ENCODE data around the gene ADPGK. TPM values are rescaled to one million over a fixed set of nuclear protein-coding genes. Genes with fewer than 3 reads are reported as not detected.
A peak's percentile ranks its signal among the peaks of the same experiment; 100 is the strongest.

Gene ADPGK
- total RNA-seq, 1 donor from 2014 or later = 33.0 TPM

- Mint-ChIP-seq H3K27ac (ENCODE audit: unreplicated experiment) (peak overlapping the region; percentile 57), H3K36me3 (ENCODE audit: low read depth) (no peaks in the 10 kb centered on the region), H3K9me3 (ENCODE audit: low read depth) (no peaks in the 10 kb centered on the region), H3K27me3 (ENCODE audit: low read depth) (no peaks in the 10 kb centered on the region), H3K4me1 (ENCODE audit: low read depth) (peaks cover 41% of the 10 kb centered on the region), H3K4me3 (ENCODE audit: unreplicated experiment) (no peak overlapping the region)
- no peak for TF ChIP-seq CTCF (IDR thresholded peaks at IDR 0.05)
- no peak for DNase-seq (ENCODE audit: low spot score)
Measured at GRCh38 chr15:72787526-72787925, 4.0 kb upstream of the ADPGK start.

GRCh38 chr15:72786676-72787345, 3.3 kb upstream of the ADPGK start:
- no peaks in the 10 kb centered on the region for H3K36me3 Mint-ChIP-seq (ENCODE audit: low read depth)
- peaks cover 46% of the 10 kb centered on the region for H3K4me1 Mint-ChIP-seq (ENCODE audit: low read depth)
- no peak for TF ChIP-seq CTCF (IDR thresholded peaks at IDR 0.05)

GRCh38 chr15:72786242-72786641, 2.7 kb upstream of the ADPGK start:
- no peaks in the 10 kb centered on the region for H3K9me3 Mint-ChIP-seq (ENCODE audit: low read depth)
- no peak for DNase-seq (ENCODE audit: low spot score)
- H3K27me3 Mint-ChIP-seq (ENCODE audit: low read depth) = no peaks in the 10 kb centered on the region
- peak overlapping the region; percentile 64 for H3K27ac Mint-ChIP-seq (ENCODE audit: unreplicated experiment)
- no peak for TF ChIP-seq CTCF (IDR thresholded peaks at IDR 0.05)
- no peaks in the 10 kb centered on the region for H3K36me3 Mint-ChIP-seq (ENCODE audit: low read depth)
- peaks cover 51% of the 10 kb centered on the region for H3K4me1 Mint-ChIP-seq (ENCODE audit: low read depth)
- no peak overlapping the region for H3K4me3 Mint-ChIP-seq (ENCODE audit: unreplicated experiment)

More at GRCh38 chr15:72786676-72787345, 3.3 kb upstream of the ADPGK start:
- peak overlapping the region; percentile 64 for H3K27ac Mint-ChIP-seq (ENCODE audit: unreplicated experiment)
- H3K27me3 Mint-ChIP-seq (ENCODE audit: low read depth) = no peaks in the 10 kb centered on the region
- no peak overlapping the region for H3K4me3 Mint-ChIP-seq (ENCODE audit: unreplicated experiment)
- DNase-seq (ENCODE audit: low spot score) = no peak
- no peaks in the 10 kb centered on the region for H3K9me3 Mint-ChIP-seq (ENCODE audit: low read depth)

- peaks cover 55% of the 10 kb centered on the region for H3K4me1 Mint-ChIP-seq (ENCODE audit: low read depth)
- H3K27ac Mint-ChIP-seq (ENCODE audit: unreplicated experiment) = no peak overlapping the region
- H3K9me3 Mint-ChIP-seq (ENCODE audit: low read depth) = no peaks in the 10 kb centered on the region
Measured at GRCh38 chr15:72785841-72786240, 2.3 kb upstream of the ADPGK start.

GRCh38 chr15:72785432-72785831, 1.9 kb upstream of the ADPGK start:
- Mint-ChIP-seq H3K27me3 (ENCODE audit: low read depth) (no peaks in the 10 kb centered on the region), H3K9me3 (ENCODE audit: low read depth) (no peaks in the 10 kb centered on the region), H3K27ac (ENCODE audit: unreplicated experiment) (peak overlapping the region; percentile 95), H3K4me1 (ENCODE audit: low read depth) (peaks cover 57% of the 10 kb centered on the region), H3K4me3 (ENCODE audit: unreplicated experiment) (no peak overlapping the region), H3K36me3 (ENCODE audit: low read depth) (peaks cover 2% of the 10 kb centered on the region)
- no peak for DNase-seq (ENCODE audit: low spot score)
- no peak for TF ChIP-seq CTCF (IDR thresholded peaks at IDR 0.05)

More at GRCh38 chr15:72785841-72786240, 2.3 kb upstream of the ADPGK start:
- H3K36me3 Mint-ChIP-seq (ENCODE audit: low read depth) = peaks cover 2% of the 10 kb centered on the region
- no peaks in the 10 kb centered on the region for H3K27me3 Mint-ChIP-seq (ENCODE audit: low read depth)
- no peak for DNase-seq (ENCODE audit: low spot score)
- no peak overlapping the region for H3K4me3 Mint-ChIP-seq (ENCODE audit: unreplicated experiment)
- no peak for TF ChIP-seq CTCF (IDR thresholded peaks at IDR 0.05)

Measured in chondrocyte (in vitro differentiated cells).